HFF-Myc (cell line): Measurements from ENCODE around the gene FHAD1.

Experiments used
- DNase-seq: peaks from one replicate; pipeline ENCODE4 v3.0.0-alpha.2; 2011; ENCODE audit warnings: low read depth; ENCODE audit errors: extremely low read depth
- H3K4me3 ChIP-seq: replicated peaks from 2 replicates; pipeline ENCODE4 v1.5.1; 2011; ENCODE audit warnings: low read depth, mild to moderate bottlenecking, control low read depth, low read length
- CTCF ChIP-seq: IDR thresholded peaks from 2 replicates; pipeline ENCODE4 v1.5.1; 2012; ENCODE audit warnings: mild to moderate bottlenecking, low read depth, low read length, control low read depth; ENCODE audit errors: missing control alignments

The FHAD1 gene

DNA sequence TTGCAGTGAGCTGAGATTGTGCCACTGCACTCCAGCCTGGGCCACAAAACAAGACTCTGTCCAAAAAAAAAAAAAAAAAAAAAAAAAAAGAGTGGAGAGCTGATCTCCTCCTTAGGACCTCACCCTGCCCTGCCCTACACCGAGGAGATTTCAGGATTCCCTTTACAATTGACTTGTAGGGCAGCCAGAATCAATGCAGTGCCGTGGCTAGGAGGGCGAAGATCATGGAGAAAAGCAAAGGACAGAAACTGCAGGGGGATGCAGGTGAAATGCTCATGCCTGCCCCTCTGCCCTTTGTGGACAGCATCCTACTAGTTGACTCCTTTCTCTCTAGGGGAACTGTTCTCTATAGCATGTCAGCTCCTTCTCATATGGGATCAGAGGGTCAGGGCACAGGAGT, 9.6 kb downstream of the FHAD1 start:
- no peak overlapping the region for H3K4me3 ChIP-seq
- no peak for TF ChIP-seq CTCF
- no peak for DNase-seq

DNA sequence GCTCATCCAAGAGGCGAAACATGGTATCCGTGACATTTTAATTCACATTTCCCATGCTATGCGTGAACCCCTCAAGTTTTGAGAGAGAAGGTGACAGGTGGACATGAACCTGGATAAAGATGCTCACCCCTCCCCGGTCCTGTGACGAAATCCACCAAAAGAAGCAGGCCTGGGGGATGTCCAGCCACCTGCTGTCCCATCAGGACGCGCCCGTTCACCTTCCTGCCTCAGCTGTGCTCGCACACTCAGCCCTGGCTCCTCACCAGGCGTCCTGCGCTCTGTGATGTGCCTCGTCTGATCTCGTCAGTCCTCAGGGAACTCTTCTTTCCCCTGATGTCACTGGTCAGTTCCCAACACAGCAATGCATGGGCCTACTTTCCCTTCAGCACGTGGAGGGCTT, 10.3 kb downstream of the FHAD1 start:
- no peak overlapping the region for H3K4me3 ChIP-seq
- DNase-seq: no peak

DNA sequence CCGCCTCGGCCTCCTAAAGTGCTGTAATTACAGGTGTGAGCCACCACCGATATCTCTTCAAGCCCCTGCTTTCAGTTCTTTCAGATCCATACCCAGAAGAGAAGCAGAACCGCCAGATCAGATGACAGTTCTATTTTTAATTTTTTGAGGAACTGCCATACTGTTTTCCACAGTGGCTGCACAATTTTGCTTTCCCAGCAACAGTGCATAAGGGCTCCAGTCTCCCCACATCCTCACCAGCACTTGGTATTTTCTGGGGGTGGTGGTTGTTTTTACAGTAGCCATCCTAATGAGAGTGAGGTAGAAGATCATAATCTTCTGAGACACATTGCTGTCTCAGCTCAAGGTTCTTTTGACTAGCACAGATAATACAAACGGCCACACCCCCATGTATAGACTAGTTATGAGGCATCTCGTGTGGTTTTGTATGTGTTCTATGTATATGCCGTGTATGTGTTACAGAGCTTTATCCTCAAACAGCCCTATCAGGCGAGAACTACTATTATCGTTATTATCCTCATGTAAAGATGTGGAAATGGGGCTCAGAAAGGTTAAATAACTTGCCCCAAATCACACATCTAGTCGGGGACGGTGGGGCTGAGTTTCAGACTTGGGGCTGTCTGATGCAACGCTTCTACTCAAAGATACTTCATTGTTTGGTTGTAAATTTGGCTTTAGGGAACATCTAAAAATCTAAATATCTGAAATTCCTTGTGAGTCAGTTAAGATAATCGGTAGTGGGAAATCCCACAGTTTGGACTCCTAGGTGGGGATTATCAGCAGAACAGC, 12.0 kb downstream of the FHAD1 start:
- DNase-seq: no peak
- TF ChIP-seq CTCF: no peak

More for the DNA sequence above, 10.3 kb downstream of the FHAD1 start:
- TF ChIP-seq CTCF: no peak

GRCh38 chr1:15259622-15260007, 12.6 kb downstream of the FHAD1 start:
- TF ChIP-seq CTCF: no peak
- DNase-seq: no peak
- H3K4me3 ChIP-seq: no peak overlapping the region

More for the DNA sequence above, 12.0 kb downstream of the FHAD1 start:
- no peak overlapping the region for H3K4me3 ChIP-seq

DNA sequence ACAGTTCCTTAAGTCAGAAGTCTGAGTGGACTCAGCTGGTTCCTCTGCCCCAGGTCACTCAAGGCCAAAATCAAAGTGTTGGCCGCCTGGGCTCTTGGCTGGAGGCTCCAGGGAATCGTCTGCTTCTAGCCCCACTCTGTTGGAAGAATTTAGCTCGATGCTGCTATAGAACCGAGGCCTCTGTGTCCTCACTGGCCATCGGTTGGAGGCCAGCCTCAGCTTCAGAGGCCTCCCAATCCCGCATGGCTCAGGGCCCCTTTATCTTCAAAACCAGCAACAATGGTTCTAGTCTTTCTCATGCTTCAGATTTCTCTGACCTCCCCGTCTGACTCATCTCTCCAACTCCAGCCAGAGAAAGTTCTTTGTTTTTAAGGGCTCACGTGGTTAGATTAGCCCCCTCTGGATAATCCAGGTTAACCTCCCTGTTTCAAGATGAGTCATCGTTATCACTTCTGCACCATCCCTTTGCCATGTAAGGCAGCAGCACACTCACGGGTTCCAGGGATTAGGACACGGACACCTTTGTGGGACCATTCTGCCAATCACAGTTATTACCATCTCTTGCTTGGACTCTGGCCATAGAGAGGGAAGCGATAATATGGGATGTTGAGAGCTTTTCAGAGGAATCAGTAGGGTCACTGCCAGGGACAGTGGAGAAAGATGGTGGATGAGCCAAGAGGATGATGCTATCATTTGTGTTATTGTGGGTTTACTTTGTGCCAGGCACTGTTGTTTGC, 13.6 kb downstream of the FHAD1 start:
- TF ChIP-seq CTCF: no peak
- DNase-seq: no peak
- H3K4me3 ChIP-seq: no peak overlapping the region

- H3K4me3 ChIP-seq: no peak overlapping the region
Observed at GRCh38 chr1:15261155-15262002, 14.4 kb downstream of the FHAD1 start.

More at GRCh38 chr1:15261155-15262002, 14.4 kb downstream of the FHAD1 start:
- no peak for TF ChIP-seq CTCF
- no peak for DNase-seq
